GM12872 (cell line): ENCODE data around the gene TNIP2.

ENCODE experiments used
- CTCF ChIP-seq: IDR thresholded peaks from 3 replicates; pipeline ENCODE4 v1.5.1; 2011; ENCODE audit warnings: low read depth, mild to moderate bottlenecking, low read length, moderate library complexity; ENCODE audit not compliant: insufficient read depth

Gene TNIP2

GRCh38 chr4:2741626-2742025 lies 14.5 kb downstream of the TNIP2 start:
- no peak for TF ChIP-seq CTCF

- TF ChIP-seq CTCF, result no peak
Observed at GRCh38 chr4:2735869-2736268, 20.3 kb downstream of the TNIP2 start.

GRCh38 chr4:2734612-2735011 lies 21.5 kb downstream of the TNIP2 start:
- no peak for TF ChIP-seq CTCF

- no peak for TF ChIP-seq CTCF
Observed at GRCh38 chr4:2733844-2734574, 22.1 kb downstream of the TNIP2 start.

GRCh38 chr4:2733001-2733843 lies 22.9 kb downstream of the TNIP2 start:
- no peak for TF ChIP-seq CTCF

- no peak for TF ChIP-seq CTCF
Observed at GRCh38 chr4:2732526-2732925, 23.6 kb downstream of the TNIP2 start.

GRCh38 chr4:2731907-2732317 lies 24.2 kb downstream of the TNIP2 start:
- no peak for TF ChIP-seq CTCF
